ENCODE data around the gene HSPB9. TPM values are rescaled to one million over a fixed set of nuclear protein-coding genes. Genes with fewer than 3 reads are reported as not detected.

HSPB9 gene
- total and polyA plus RNA-seq, 2 donors (not counting 3 experiments of a cell fraction or from before 2014, with no cell fraction given), result not detected

- ChIA-PET POLR2A (no interaction called here), CTCF (interaction anchor here (1.2 kb wide), 1 partner anchor 84 kb away, joined by 3 read pairs; no protein-coding TSS in a partner anchor)
- Histone ChIP-seq H3K9ac (replicated peaks; ENCODE audit: extremely low read depth, insufficient read depth, low read length) (no peak overlapping the region), H3K9me3 (replicated peaks; ENCODE audit: control insufficient read depth, insufficient read depth, low read length) (no peaks in the 10 kb centered on the region), H3K27me3 (ENCODE audit: control insufficient read depth in 2 of 2, insufficient read depth in 2 of 2, low read length in 2 of 2) (no peaks in the 10 kb centered on the region), H3K4me3 (replicated peaks in 1 of 3; ENCODE audit: insufficient read depth in 1 of 3, low read depth in 1 of 3, low read length in 3 of 3) (no peak overlapping the region), H3K9me1 (replicated peaks; ENCODE audit: control insufficient read depth, extremely low read depth, insufficient read depth, low read length) (no peaks in the 10 kb centered on the region), H2AFZ (ENCODE audit: low read depth, low read length) (no peak overlapping the region), H3K36me3 (ENCODE audit: control insufficient read depth in 2 of 2, extremely low read depth in 1 of 2, insufficient read depth in 2 of 2, low read length in 2 of 2) (no peaks in the 10 kb centered on the region), H3K4me2 (ENCODE audit: insufficient read depth, low read length) (no peak overlapping the region), H3K4me1 (ENCODE audit: control insufficient read depth, extremely low read depth, insufficient read depth, low read length) (peaks cover 9% of the 10 kb centered on the region), H3K27ac (ENCODE audit: insufficient read depth, low read depth, low read length) (no peak overlapping the region), H4K20me1 (replicated peaks; ENCODE audit: control insufficient read depth, extremely low read depth, insufficient read depth, low read length) (no peaks in the 10 kb centered on the region), H3K79me2 (ENCODE audit: control insufficient read depth, insufficient read depth, low read length) (no peaks in the 10 kb centered on the region)
- FAIRE-seq (no peak), DNase-seq (ENCODE audit: low read depth, low spot score) (no peak)
- intact Hi-C loops (cut with micrococcal nuclease), result no loop called here
- BruUV-seq (replicated peaks), result no TSS peak
- dilution Hi-C loops (cut with MboI; ENCODE audit: extremely low pct_ligation_motif_present, low sequenced_read_pairs), result loop anchor here (25.0 kb wide), 1 partner anchor 147 kb away; the partner anchor contains the start of gene CNP
- TF ChIP-seq MYC (IDR thresholded peaks at IDR 0.05; ENCODE audit: low read depth, low read length) (no peak), FOS (IDR thresholded peaks at IDR 0.05; ENCODE audit: borderline replicate concordance, insufficient read depth, low read length) (no peak), POLR2A (IDR thresholded peaks at IDR 0.05; ENCODE audit: low read depth, low read length) (no peak), GATA2 (IDR thresholded peaks at IDR 0.05; ENCODE audit: insufficient read depth, insufficient read length, low read depth, low read length) (no peak), CTCF (IDR thresholded peaks at IDR 0.05; ENCODE audit: extremely low read depth in 1 of 2, insufficient read depth in 1 of 2, low read depth in 1 of 2, low read length in 2 of 2) (no peak), MAX (IDR thresholded peaks at IDR 0.05; ENCODE audit: insufficient read depth, insufficient read length) (no peak), POLR2AphosphoS5 (IDR thresholded peaks at IDR 0.05; ENCODE audit: insufficient read depth, low read depth, low read length) (no peak), JUN (IDR thresholded peaks at IDR 0.05; ENCODE audit: borderline replicate concordance, insufficient read depth, insufficient read length, low read depth) (no peak), EZH2 (IDR thresholded peaks at IDR 0.05; ENCODE audit: borderline replicate concordance, low read depth, low read length, severe bottlenecking) (no peak)
These were observed 13.5 kb upstream of the HSPB9 start for GRCh38 chr17:42109086-42109485.
